Measurements from ENCODE around the gene MED26. TPM values are rescaled to one million over a fixed set of nuclear protein-coding genes. Genes with fewer than 3 reads are reported as not detected.

MED26 gene
- total and polyA plus RNA-seq, 2 of the 13 experiments (the other 11 are each of a cell fraction or from before 2014, with no cell fraction given), result 3.5 to 3.8 TPM

DNA sequence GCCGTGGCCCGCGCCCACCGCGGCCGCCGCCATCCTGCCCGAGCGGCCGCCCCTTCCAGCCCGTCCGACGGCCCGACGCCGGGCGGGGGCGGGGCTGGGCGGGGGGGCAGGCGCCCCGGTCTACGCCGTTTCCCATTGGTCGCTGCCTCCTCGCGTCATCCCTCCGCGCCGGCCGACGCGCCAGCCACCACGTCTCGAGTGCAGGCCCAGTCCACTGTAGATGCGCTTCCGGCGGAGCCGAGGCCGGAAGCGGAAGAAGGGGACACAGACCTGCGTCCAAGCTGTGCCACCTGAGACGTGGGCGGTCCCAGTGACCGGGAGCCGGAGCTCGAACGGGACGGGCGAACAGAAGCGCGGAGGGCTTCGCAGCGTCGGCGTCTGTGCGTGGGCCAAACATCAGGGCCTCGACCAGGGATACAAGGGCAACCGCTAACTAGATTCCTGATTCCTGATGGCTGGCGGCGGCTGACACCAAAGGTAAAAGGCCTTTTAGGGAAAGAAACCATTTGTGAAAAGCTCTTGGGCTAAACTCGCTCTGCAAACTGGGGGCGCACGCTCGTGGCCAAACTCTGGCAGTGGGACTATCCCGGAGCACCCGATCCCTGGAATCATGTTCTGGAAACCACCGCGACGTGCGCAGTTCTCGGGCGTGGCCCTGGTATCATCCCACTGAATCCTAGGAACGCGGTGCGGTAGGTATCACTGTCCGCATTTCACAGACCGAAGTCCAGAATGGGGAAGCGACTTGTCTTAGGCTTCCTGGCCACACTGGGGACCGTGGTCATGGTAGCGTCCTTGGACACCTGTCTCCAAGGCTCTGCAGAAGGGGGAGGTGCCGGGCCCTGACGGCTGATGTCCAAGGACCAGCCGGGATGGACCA lies 55.4 kb downstream of the MED26 start, which contains the start of gene SLC35E1 (continued):
- TF ChIP-seq HHEX (CRISPR knock-in tag; IDR thresholded peaks at IDR 0.05) (no peak), XRCC5 (optimal IDR thresholded peaks at IDR 0.05; ENCODE audit: low read length) (peak; percentile 14), FOXJ3 (CRISPR knock-in tag; IDR thresholded peaks at IDR 0.05; ENCODE audit: borderline replicate concordance) (peak; percentile 47; the same call in 1 of the 2 replicates), DNMT3B (CRISPR knock-in tag; conservative IDR thresholded peaks at IDR 0.05) (peak; percentile 15; the same call in 1 of the 2 replicates), ZNF790 (CRISPR knock-in tag; IDR thresholded peaks at IDR 0.05; ENCODE audit: borderline replicate concordance) (peak; percentile 33; the same call in 1 of the 2 replicates), ZNF256 (CRISPR knock-in tag; conservative IDR thresholded peaks at IDR 0.05) (peak; percentile 94), HNF4A (CRISPR knock-in tag; IDR thresholded peaks at IDR 0.05) (peak; percentile 59), TEAD3 (CRISPR knock-in tag; optimal IDR thresholded peaks at IDR 0.05; ENCODE audit: borderline replicate concordance) (peak; percentile 44), MED13 (CRISPR knock-in tag; IDR thresholded peaks at IDR 0.05) (0 out of 2 replicates have a peak, but pooled peaks have one; percentile 70), ATF7 (IDR thresholded peaks at IDR 0.05) (no peak), ATF7 (CRISPR knock-in tag; IDR thresholded peaks at IDR 0.05) (no peak)
- TF ChIP-seq, protein P1, sequence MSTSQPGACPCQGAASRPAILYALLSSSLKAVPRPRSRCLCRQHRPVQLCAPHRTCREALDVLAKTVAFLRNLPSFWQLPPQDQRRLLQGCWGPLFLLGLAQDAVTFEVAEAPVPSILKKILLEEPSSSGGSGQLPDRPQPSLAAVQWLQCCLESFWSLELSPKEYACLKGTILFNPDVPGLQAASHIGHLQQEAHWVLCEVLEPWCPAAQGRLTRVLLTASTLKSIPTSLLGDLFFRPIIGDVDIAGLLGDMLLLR (CRISPR knock-in tag; IDR thresholded peaks at IDR 0.05), result 0 out of 2 replicates have a peak, but pooled peaks have one; percentile 57
- TF ChIP-seq, protein P2, sequence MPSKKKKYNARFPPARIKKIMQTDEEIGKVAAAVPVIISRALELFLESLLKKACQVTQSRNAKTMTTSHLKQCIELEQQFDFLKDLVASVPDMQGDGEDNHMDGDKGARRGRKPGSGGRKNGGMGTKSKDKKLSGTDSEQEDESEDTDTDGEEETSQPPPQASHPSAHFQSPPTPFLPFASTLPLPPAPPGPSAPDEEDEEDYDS (CRISPR knock-in tag; IDR thresholded peaks at IDR 0.05), result peak; percentile 68; the same call in 1 of the 2 replicates
- TF ChIP-seq, protein P3, sequence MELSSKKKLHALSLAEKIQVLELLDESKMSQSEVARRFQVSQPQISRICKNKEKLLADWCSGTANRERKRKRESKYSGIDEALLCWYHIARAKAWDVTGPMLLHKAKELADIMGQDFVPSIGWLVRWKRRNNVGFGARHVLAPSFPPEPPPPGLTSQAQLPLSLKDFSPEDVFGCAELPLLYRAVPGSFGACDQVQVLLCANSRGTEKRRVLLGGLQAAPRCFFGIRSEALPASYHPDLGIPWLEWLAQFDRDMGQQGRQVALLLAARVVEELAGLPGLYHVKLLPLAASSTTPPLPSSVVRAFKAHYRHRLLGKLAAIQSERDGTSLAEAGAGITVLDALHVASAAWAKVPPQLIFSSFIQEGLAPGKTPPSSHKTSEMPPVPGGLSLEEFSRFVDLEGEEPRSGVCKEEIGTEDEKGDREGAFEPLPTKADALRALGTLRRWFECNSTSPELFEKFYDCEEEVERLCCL (CRISPR knock-in tag; IDR thresholded peaks at IDR 0.05; ENCODE audit: borderline replicate concordance), result no peak
- TF ChIP-seq, protein P4, sequence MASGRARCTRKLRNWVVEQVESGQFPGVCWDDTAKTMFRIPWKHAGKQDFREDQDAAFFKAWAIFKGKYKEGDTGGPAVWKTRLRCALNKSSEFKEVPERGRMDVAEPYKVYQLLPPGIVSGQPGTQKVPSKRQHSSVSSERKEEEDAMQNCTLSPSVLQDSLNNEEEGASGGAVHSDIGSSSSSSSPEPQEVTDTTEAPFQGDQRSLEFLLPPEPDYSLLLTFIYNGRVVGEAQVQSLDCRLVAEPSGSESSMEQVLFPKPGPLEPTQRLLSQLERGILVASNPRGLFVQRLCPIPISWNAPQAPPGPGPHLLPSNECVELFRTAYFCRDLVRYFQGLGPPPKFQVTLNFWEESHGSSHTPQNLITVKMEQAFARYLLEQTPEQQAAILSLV (CRISPR knock-in tag; IDR thresholded peaks at IDR 0.05; ENCODE audit: borderline replicate concordance), result peak; percentile 33; the same call in 1 of the 2 replicates
- TF ChIP-seq, protein P5, sequence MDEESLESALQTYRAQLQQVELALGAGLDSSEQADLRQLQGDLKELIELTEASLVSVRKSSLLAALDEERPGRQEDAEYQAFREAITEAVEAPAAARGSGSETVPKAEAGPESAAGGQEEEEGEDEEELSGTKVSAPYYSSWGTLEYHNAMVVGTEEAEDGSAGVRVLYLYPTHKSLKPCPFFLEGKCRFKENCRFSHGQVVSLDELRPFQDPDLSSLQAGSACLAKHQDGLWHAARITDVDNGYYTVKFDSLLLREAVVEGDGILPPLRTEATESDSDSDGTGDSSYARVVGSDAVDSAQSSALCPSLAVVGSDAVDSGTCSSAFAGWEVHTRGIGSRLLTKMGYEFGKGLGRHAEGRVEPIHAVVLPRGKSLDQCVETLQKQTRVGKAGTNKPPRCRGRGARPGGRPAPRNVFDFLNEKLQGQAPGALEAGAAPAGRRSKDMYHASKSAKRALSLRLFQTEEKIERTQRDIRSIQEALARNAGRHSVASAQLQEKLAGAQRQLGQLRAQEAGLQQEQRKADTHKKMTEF (CRISPR knock-in tag; IDR thresholded peaks at IDR 0.05), result peak; percentile 80
- TF ChIP-seq, protein P6, sequence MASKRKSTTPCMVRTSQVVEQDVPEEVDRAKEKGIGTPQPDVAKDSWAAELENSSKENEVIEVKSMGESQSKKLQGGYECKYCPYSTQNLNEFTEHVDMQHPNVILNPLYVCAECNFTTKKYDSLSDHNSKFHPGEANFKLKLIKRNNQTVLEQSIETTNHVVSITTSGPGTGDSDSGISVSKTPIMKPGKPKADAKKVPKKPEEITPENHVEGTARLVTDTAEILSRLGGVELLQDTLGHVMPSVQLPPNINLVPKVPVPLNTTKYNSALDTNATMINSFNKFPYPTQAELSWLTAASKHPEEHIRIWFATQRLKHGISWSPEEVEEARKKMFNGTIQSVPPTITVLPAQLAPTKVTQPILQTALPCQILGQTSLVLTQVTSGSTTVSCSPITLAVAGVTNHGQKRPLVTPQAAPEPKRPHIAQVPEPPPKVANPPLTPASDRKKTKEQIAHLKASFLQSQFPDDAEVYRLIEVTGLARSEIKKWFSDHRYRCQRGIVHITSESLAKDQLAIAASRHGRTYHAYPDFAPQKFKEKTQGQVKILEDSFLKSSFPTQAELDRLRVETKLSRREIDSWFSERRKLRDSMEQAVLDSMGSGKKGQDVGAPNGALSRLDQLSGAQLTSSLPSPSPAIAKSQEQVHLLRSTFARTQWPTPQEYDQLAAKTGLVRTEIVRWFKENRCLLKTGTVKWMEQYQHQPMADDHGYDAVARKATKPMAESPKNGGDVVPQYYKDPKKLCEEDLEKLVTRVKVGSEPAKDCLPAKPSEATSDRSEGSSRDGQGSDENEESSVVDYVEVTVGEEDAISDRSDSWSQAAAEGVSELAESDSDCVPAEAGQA (IDR thresholded peaks at IDR 0.05; ENCODE audit: low read depth), result peak; percentile 89
- TF ChIP-seq, protein P6 (CRISPR knock-in tag; IDR thresholded peaks at IDR 0.05; ENCODE audit: borderline replicate concordance), result no peak
